ENCODE results near the gene NDUFA5. TPM values are rescaled to one million over a fixed set of nuclear protein-coding genes. Genes with fewer than 3 reads are reported as not detected.

NDUFA5 gene
- total RNA-seq (100 to 1,000 TPM in 6 of 9 donors, 10 to 100 TPM in 3; 39.4 to 194 (median 108) TPM), polyA plus RNA-seq (100 to 1,000 TPM; 217 to 289 (median 271) TPM)
- long read RNA-seq, donor 1, transcript NDUFA5-201 (5 exons, 1,901 nt): major isoform, 176 of 330 reads
- long read RNA-seq, donor 1, transcript NDUFA5-202 (4 exons, 1,360 nt): minor isoform, 129 of 330 reads
- long read RNA-seq, donor 1, partial matches to known transcripts: 8 of 330 reads
- long read RNA-seq, donor 1, other reads (novel, unspliced or antisense): 5 of 330 reads
- long read RNA-seq, donor 2, transcript NDUFA5-201 (5 exons, 1,901 nt): minor isoform, 107 of 236 reads
- long read RNA-seq, donor 2, transcript NDUFA5-203 (2 exons, 599 nt): minor isoform, 7 of 236 reads
- long read RNA-seq, donor 2, transcript NDUFA5-202 (4 exons, 1,360 nt): major isoform, 110 of 236 reads
- long read RNA-seq, donor 2, transcript NDUFA5-210 (3 exons, 571 nt): minor isoform, 5 of 236 reads
- long read RNA-seq, donor 2, partial matches to known transcripts: 0 of 236 reads
- long read RNA-seq, donor 2, other reads (novel, unspliced or antisense): 0 of 236 reads
- long read RNA-seq, donor 3, transcript NDUFA5-201 (5 exons, 1,901 nt): major isoform, 120 of 207 reads
- long read RNA-seq, donor 3, transcript NDUFA5-202 (4 exons, 1,360 nt): minor isoform, 72 of 207 reads
- long read RNA-seq, donor 3, partial matches to known transcripts: 8 of 207 reads
- long read RNA-seq, donor 3, other reads (novel, unspliced or antisense): 0 of 207 reads
- long read RNA-seq, donor 4, full-length matches to known transcripts: 239 of 250 reads
- long read RNA-seq, donor 4, partial matches to known transcripts: 3 of 250 reads
- long read RNA-seq, donor 4, other reads (novel, unspliced or antisense): 8 of 250 reads
- long read RNA-seq, donor 5, transcript NDUFA5-202 (4 exons, 1,360 nt): minor isoform, 19 of 301 reads
- long read RNA-seq, donor 5, transcript NDUFA5-201 (5 exons, 1,901 nt): major isoform, 266 of 301 reads
- long read RNA-seq, donor 5, transcript NDUFA5-205 (6 exons, 687 nt): minor isoform, 5 of 301 reads
- long read RNA-seq, donor 5, partial matches to known transcripts: 2 of 301 reads
- long read RNA-seq, donor 5, other reads (novel, unspliced or antisense): 6 of 301 reads
- long read RNA-seq, donor 6, transcript NDUFA5-201 (5 exons, 1,901 nt): major isoform, 99 of 141 reads
- long read RNA-seq, donor 6, transcript NDUFA5-202 (4 exons, 1,360 nt): minor isoform, 19 of 141 reads
- long read RNA-seq, donor 6, partial matches to known transcripts: 0 of 141 reads
- long read RNA-seq, donor 6, other reads (novel, unspliced or antisense): 20 of 141 reads
- long read RNA-seq, donor 7, full-length matches to known transcripts: 111 of 111 reads
- long read RNA-seq, donor 7, partial matches to known transcripts: 0 of 111 reads
- long read RNA-seq, donor 7, other reads (novel, unspliced or antisense): 0 of 111 reads
- long read RNA-seq, donor 8, transcript NDUFA5-202 (4 exons, 1,360 nt): minor isoform, 145 of 341 reads
- long read RNA-seq, donor 8, transcript NDUFA5-201 (5 exons, 1,901 nt): major isoform, 171 of 341 reads
- long read RNA-seq, donor 8, partial matches to known transcripts: 12 of 341 reads
- long read RNA-seq, donor 8, other reads (novel, unspliced or antisense): 0 of 341 reads
- long read RNA-seq, donor 9, full-length matches to known transcripts: 214 of 225 reads
- long read RNA-seq, donor 9, partial matches to known transcripts: 11 of 225 reads
- long read RNA-seq, donor 9, other reads (novel, unspliced or antisense): 0 of 225 reads
- long read RNA-seq, donor 10, full-length matches to known transcripts: 136 of 141 reads
- long read RNA-seq, donor 10, partial matches to known transcripts: 5 of 141 reads
- long read RNA-seq, donor 10, other reads (novel, unspliced or antisense): 0 of 141 reads

DNA sequence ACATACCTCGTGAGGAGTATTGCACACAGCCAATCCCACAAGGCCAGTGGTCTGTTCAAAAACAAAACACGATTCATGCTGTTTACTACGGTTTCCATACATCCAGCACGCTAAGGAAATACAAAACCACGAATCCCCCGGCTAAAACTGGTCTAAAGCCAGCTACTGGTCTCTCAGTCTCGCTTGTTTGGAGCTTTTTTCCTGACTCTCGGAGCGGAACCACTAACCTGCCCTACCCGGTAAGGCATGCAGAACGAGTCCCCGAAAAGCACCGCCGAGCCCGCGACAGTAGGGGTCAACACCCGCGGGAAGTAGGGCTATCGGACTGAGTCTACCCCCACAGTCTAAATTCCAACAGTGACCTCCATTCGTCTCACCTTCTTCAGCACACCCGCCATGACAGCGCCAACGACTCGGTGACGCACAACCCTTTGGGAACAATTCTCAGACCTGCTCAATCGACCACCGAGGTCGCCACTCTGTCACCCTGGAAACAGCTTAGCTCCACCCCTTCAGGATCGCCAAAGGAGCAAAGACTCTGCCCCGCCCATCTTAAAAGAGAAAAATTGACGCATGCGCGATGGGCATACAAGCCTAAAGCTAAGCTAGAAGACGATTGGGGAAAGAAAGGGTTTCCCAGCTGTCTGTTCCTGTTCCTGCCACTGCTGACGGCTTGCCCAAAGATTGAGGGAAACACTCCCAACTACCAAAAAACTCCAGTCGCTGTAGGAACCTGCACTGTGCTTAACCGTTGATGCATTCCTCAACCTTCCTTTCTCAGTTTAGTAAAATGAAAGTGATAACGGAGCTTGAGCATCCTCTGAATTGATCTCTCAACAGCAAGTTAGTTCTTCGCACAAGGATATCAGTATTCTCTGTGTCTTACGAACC lies at the start of gene NDUFA5:
TSS of gene NDUFA5 (minus strand) at position 421 of the 891 bp plus-strand sequence. CDS start at position 398, 23 bp downstream.
- peak; percentile 99 to 100 (median 99) for DNase-seq
- intact Hi-C loops (cut with DNase I): no loop called here
- no peaks in the 10 kb centered on the region for H3K27me3 ChIP-seq
- WGBS, 4 donors: 0 to 1% (median 1%) methylated on average over 33 to 40 of the region's 40 CpGs
- H3K4me3 ChIP-seq: peak within 1 kb of the TSS; percentile 77 to 88 (median 80)
- H3K36me3 ChIP-seq (replicated peaks in 1 of 2): peaks cover 0 to 6% of the 10 kb centered on the region in 2 donors
- no peaks in the 10 kb centered on the region for H3K9me3 ChIP-seq (replicated peaks in 1 of 3)
- peaks cover 8 to 38% of the 10 kb centered on the region in 2 donors for H3K4me1 ChIP-seq (replicated peaks in 1 of 2)
- H3K27ac ChIP-seq: peak within 1 kb of the TSS; percentile 82 to 98 (median 94)
- TF ChIP-seq, protein P1, sequence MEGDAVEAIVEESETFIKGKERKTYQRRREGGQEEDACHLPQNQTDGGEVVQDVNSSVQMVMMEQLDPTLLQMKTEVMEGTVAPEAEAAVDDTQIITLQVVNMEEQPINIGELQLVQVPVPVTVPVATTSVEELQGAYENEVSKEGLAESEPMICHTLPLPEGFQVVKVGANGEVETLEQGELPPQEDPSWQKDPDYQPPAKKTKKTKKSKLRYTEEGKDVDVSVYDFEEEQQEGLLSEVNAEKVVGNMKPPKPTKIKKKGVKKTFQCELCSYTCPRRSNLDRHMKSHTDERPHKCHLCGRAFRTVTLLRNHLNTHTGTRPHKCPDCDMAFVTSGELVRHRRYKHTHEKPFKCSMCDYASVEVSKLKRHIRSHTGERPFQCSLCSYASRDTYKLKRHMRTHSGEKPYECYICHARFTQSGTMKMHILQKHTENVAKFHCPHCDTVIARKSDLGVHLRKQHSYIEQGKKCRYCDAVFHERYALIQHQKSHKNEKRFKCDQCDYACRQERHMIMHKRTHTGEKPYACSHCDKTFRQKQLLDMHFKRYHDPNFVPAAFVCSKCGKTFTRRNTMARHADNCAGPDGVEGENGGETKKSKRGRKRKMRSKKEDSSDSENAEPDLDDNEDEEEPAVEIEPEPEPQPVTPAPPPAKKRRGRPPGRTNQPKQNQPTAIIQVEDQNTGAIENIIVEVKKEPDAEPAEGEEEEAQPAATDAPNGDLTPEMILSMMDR (IDR thresholded peaks at IDR 0.05): peak in 1 of 6 experiments; percentile 12
- TF ChIP-seq POLR2A (IDR thresholded peaks at IDR 0.05): peak; percentile 40 to 88

DNA sequence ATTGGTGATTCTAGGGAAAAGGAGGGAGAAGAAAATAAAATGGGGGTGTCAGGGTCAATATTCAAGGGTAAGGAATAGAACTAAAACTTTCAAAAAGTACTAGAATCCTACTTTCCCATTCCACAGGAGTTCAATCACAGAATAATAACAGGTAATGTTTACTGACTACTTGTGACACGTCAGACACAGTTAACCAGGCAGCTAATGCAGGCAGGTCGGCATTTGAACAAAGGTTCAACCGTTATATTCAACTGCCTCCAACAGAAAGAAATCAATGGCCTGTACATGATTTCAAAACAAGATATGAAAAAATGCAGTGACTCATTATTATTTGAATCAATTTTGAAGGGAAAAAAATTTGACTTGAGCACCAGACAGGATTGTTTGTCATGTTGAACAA lies 47.1 kb upstream of the NDUFA5 start:
- DNase-seq: no peak
- Histone ChIP-seq H3K36me3 (replicated peaks in 1 of 2) (no peaks in the 10 kb centered on the region), H3K4me3 (no peak overlapping the region), H3K27me3 (no peaks in the 10 kb centered on the region), H3K9me3 (replicated peaks in 1 of 3) (no peaks in the 10 kb centered on the region), H3K4me1 (replicated peaks in 1 of 2) (no peaks in the 10 kb centered on the region), H3K27ac (no peak overlapping the region)
- intact Hi-C loops (cut with DNase I): no loop called here
- whole genome bisulfite sequencing, 4 donors: 42 to 63% (median 59%) methylated on average over 3 of the region's 3 CpGs
- no peak for TF ChIP-seq POLR2A (IDR thresholded peaks at IDR 0.05)
- TF ChIP-seq, protein P1 (IDR thresholded peaks at IDR 0.05): no peak

DNA sequence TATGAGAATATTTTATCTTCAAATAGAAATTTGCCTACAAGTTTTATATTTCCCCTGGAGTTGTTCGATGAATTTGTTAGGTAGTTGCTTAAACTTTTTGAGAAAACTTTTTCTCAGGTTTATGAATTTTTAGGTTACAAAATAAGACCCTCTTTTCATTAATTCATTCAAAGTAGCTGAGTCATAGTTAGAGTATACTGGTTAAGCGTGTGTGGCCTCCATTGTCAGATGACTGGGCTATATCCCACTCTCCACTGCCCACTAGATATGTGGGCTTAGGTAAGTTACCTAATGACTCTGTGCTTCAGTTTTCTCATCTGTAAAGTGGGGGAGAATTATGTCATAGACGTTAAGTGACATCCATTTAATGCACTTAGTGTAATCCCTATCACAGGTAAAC lies 45.0 kb upstream of the NDUFA5 start:
- Histone ChIP-seq H3K4me3 (no peak overlapping the region), H3K4me1 (replicated peaks in 1 of 2) (no peaks in the 10 kb centered on the region), H3K27me3 (no peaks in the 10 kb centered on the region), H3K9me3 (replicated peaks in 1 of 3) (no peaks in the 10 kb centered on the region), H3K36me3 (replicated peaks in 1 of 2) (no peaks in the 10 kb centered on the region), H3K27ac (no peak overlapping the region)
- 83 to 90% (median 85%) methylated on average over 3 of the region's 3 CpGs for WGBS, 4 donors
- TF ChIP-seq POLR2A (IDR thresholded peaks at IDR 0.05): no peak
- TF ChIP-seq, protein P1 (IDR thresholded peaks at IDR 0.05): no peak
- intact Hi-C loops (cut with DNase I): no loop called here
- no peak for DNase-seq

Data from adrenal gland (tissue), 19 donors.